GM23338 (cell line): Measurements from ENCODE around the gene CREB3L2. TPM values are rescaled to one million over a fixed set of nuclear protein-coding genes. Genes with fewer than 3 reads are reported as not detected.

Source experiments
- ATAC-seq: fragments of 200-7000 bp; cut with Tn5 transposase; 3 replicates; pipeline ENCODE4 v1.9.1; 2020
- DNase-seq: peaks from one replicate; pipeline ENCODE4 v3.0.0-alpha.2; 2015; ENCODE audit warnings: low spot score
- H2AFZ ChIP-seq: fragments of 200-600 bp; sonication (generic); 2 replicates; pipeline ENCODE4 v1.8.0; 2016; ENCODE audit warnings: antibody characterized with exemption, mild to moderate bottlenecking, moderate library complexity
- H3F3A ChIP-seq: fragments of 200-600 bp; sonication (generic); replicated peaks from 2 replicates; pipeline ENCODE4 v1.8.0; 2017; ENCODE audit warnings: antibody characterized with exemption, mixed run types, low read depth
- H3K27ac ChIP-seq: fragments of 200-600 bp; sonication (generic); 2 replicates; pipeline ENCODE4 v1.6.1; 2016; ENCODE audit warnings: low read depth
- H3K27me3 ChIP-seq: fragments of 200-600 bp; sonication (generic); 2 replicates; pipeline ENCODE4 v1.8.0; 2016; ENCODE audit warnings: mild to moderate bottlenecking, mixed run types, moderate library complexity; ENCODE audit not compliant: insufficient read depth
- H3K36me3 ChIP-seq: fragments of 200-600 bp; sonication (generic); 2 replicates; pipeline ENCODE4 v1.8.0; 2016; ENCODE audit warnings: mild to moderate bottlenecking; ENCODE audit not compliant: insufficient read depth
- H3K4me1 ChIP-seq: fragments of 200-600 bp; sonication (generic); 2 replicates; pipeline ENCODE4 v1.8.0; 2016; ENCODE audit warnings: mild to moderate bottlenecking, moderate library complexity; ENCODE audit not compliant: insufficient read depth
- H3K4me2 ChIP-seq: fragments of 200-600 bp; sonication (generic); 2 replicates; pipeline ENCODE4 v1.7.1; 2017; ENCODE audit warnings: mixed run types
- H3K4me3 ChIP-seq: fragments of 200-600 bp; sonication (generic); 2 replicates; pipeline ENCODE4 v1.6.1; 2016; ENCODE audit warnings: mixed run types
- H3K79me2 ChIP-seq: fragments of 200-600 bp; sonication (generic); replicated peaks from 2 replicates; pipeline ENCODE4 v1.8.0; 2017; ENCODE audit warnings: mild to moderate bottlenecking; ENCODE audit not compliant: insufficient read depth
- H3K9me2 ChIP-seq: fragments of 200-600 bp; sonication (generic); 2 replicates; pipeline ENCODE4 v1.8.0; 2017; ENCODE audit not compliant: insufficient read depth
- H4K20me1 ChIP-seq: fragments of 200-600 bp; sonication (generic); replicated peaks from 2 replicates; pipeline ENCODE4 v1.8.0; 2017; ENCODE audit warnings: mild to moderate bottlenecking; ENCODE audit not compliant: insufficient read depth
- H3K27ac Mint-ChIP-seq: 2 replicates; pipeline ENCODE4 v1.8.0; 2020; ENCODE audit warnings: inconsistent platforms, mild to moderate bottlenecking, moderate library complexity, mixed read lengths
- H3K27me3 Mint-ChIP-seq: 3 replicates; pipeline ENCODE4 v1.8.0; 2022; ENCODE audit warnings: low read depth, mild to moderate bottlenecking, moderate library complexity, mixed read lengths, inconsistent platforms; ENCODE audit not compliant: insufficient read depth, poor library complexity
- H3K36me3 Mint-ChIP-seq: 3 replicates; pipeline ENCODE4 v1.8.0; 2021; ENCODE audit warnings: low read depth, mild to moderate bottlenecking, inconsistent platforms, moderate library complexity, mixed read lengths
- H3K4me1 Mint-ChIP-seq: 3 replicates; pipeline ENCODE4 v1.8.0; 2020; ENCODE audit warnings: mild to moderate bottlenecking, inconsistent platforms, mixed read lengths
- H3K4me3 Mint-ChIP-seq: 3 replicates; pipeline ENCODE4 v1.8.0; 2021; ENCODE audit warnings: moderate library complexity, mild to moderate bottlenecking, inconsistent platforms, mixed read lengths
- H3K9me3 Mint-ChIP-seq: 3 replicates; pipeline ENCODE4 v1.8.0; 2020; ENCODE audit warnings: moderate library complexity, mild to moderate bottlenecking, inconsistent platforms, mixed read lengths
- CREB1 ChIP-seq: fragments of 250-450 bp; sonication (Bioruptor Pico); IDR thresholded peaks from 2 replicates; pipeline ENCODE4 v1.5.0; 2020; ENCODE audit warnings: low read depth, mild to moderate bottlenecking, moderate library complexity
- ETS1 ChIP-seq: IDR thresholded peaks from 2 replicates; pipeline ENCODE4 v1.6.1; 2016; ENCODE audit warnings: antibody characterized with exemption
- JUNB ChIP-seq: IDR thresholded peaks from one replicate; pipeline ENCODE4 v1.6.1; 2016; ENCODE audit warnings: antibody characterized with exemption; ENCODE audit not compliant: unreplicated experiment
- NANOG ChIP-seq: IDR thresholded peaks from 2 replicates; pipeline ENCODE4 v1.6.1; 2016; ENCODE audit warnings: antibody characterized with exemption, borderline replicate concordance
- POLR2AphosphoS5 ChIP-seq: IDR thresholded peaks from 2 replicates; pipeline ENCODE4 v1.6.1; 2016; ENCODE audit warnings: antibody characterized with exemption, low read depth
- REST ChIP-seq: IDR thresholded peaks from one replicate; pipeline ENCODE4 v1.6.1; 2018; ENCODE audit warnings: antibody characterized with exemption; ENCODE audit not compliant: unreplicated experiment
- STAT1 ChIP-seq: IDR thresholded peaks from one replicate; pipeline ENCODE4 v1.6.1; 2016; ENCODE audit warnings: antibody characterized with exemption; ENCODE audit not compliant: unreplicated experiment
- ZNF114 ChIP-seq: fragments of 250-450 bp; sonication (Bioruptor Pico); IDR thresholded peaks from 2 replicates; pipeline ENCODE4 v1.5.0; 2020; ENCODE audit warnings: mild to moderate bottlenecking, moderate library complexity
- ZNF462 ChIP-seq: fragments of 250-450 bp; sonication (Bioruptor Pico); IDR thresholded peaks from 2 replicates; pipeline ENCODE4 v1.5.0; 2020; ENCODE audit warnings: mild to moderate bottlenecking, moderate library complexity
- polyA plus RNA-seq: library from polyadenylated mRNA; unstranded; fragments of >200 nt; fragmentation: Nextera tagmentation; extraction: Ambion mirVana; gene quantifications from 2 replicates; pipeline ENCODE4 v1.2.1, GENCODE V29; 2016
- total RNA-seq: library from RNA; depleted of rRNA; stranded (reverse); fragments of >200 nt; shearing (Covaris generic); gene quantifications from 2 replicates; pipeline ENCODE4 v1.2.3, GENCODE V29; 2014

CREB3L2 gene
- total and polyA plus RNA-seq, 2 experiments from 2014 or later = 14.5 to 27.1 TPM

- no peaks in the 10 kb centered on the region for H3K9me3 Mint-ChIP-seq
- no peak for TF ChIP-seq NANOG
- TF ChIP-seq ETS1 = no peak
- no peak for TF ChIP-seq JUNB
- TF ChIP-seq ZNF462 (CRISPR knock-in tag) = no peak
- TF ChIP-seq STAT1 = no peak
- TF ChIP-seq CREB1 (CRISPR knock-in tag) = no peak
- TF ChIP-seq REST = no peak
- no peak for TF ChIP-seq ZNF114 (CRISPR knock-in tag)
- TF ChIP-seq POLR2AphosphoS5 = no peak
Observed at GRCh38 chr7:137950967-137951366, 50.9 kb downstream of the CREB3L2 start.

More at GRCh38 chr7:137950967-137951366, 50.9 kb downstream of the CREB3L2 start:
- Histone ChIP-seq H3K9me2 (0 out of 2 replicates have a peak, but pooled peaks cover 8% of the 10 kb centered on the region), H3F3A (no peaks in the 10 kb centered on the region), H3K36me3 (no peaks in the 10 kb centered on the region), H3K79me2 (peaks cover 87% of the 10 kb centered on the region), H4K20me1 (peaks cover 6% of the 10 kb centered on the region; the same call in 1 of the 2 replicates), H3K27ac (no peak overlapping the region), H3K4me1 (peaks cover 28% of the 10 kb centered on the region), H3K4me3 (no peak overlapping the region), H3K4me2 (no peak overlapping the region), H3K27me3 (no peaks in the 10 kb centered on the region), H2AFZ (no peak overlapping the region)
- Mint-ChIP-seq H3K4me3 (no peak overlapping the region), H3K27me3 (peaks cover 3% of the 10 kb centered on the region), H3K4me1 (peaks cover 43% of the 10 kb centered on the region), H3K27ac (no peak overlapping the region), H3K36me3 (no peaks in the 10 kb centered on the region)
- DNase-seq (no peak), ATAC-seq (no peak)
